H54 (cell line): ENCODE results near the gene ACAA1.
"Not testable (repeated sequence)": the region's sequence is repeated elsewhere in the genome, so short reads cannot be mapped to it uniquely, and the experiment has no call there.

Experiments used
- DNase-seq: peaks from one replicate; pipeline ENCODE4 v3.0.0; 2011; ENCODE audit warnings: low spot score, mixed read lengths; ENCODE audit not compliant: insufficient read length
- FAIRE-seq: peaks from 3 replicates; lab custom pipeline; 2011; peaks lifted over from hg19 to GRCh38; lab: Jason Lieb, UNC
- POLR2A ChIP-seq: IDR thresholded peaks from 2 replicates; pipeline ENCODE4 v1.6.1; 2011; ENCODE audit warnings: low read depth, mild to moderate bottlenecking, low read length

ACAA1 gene

DNA sequence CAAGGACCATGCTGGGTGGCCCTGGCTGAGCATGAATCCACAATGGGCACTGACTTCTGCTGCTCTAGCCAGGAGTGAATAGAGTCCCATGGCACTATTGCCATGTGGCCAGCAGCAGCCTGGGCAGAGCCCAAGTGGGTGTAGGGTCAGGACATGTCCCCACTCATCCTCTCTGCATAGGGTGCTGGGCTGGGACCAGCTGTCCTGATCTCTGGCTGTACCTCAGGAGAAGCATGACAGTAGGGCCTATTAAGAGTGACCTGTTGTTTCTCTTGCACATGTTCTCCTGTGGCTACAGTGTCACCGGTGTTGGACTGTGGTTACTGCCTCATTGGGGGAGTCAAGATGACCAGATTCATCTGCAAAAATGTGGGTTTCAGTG, 51.0 kb downstream of the ACAA1 start:
- FAIRE-seq (no peak), DNase-seq (no peak)
- TF ChIP-seq POLR2A: no peak

DNA sequence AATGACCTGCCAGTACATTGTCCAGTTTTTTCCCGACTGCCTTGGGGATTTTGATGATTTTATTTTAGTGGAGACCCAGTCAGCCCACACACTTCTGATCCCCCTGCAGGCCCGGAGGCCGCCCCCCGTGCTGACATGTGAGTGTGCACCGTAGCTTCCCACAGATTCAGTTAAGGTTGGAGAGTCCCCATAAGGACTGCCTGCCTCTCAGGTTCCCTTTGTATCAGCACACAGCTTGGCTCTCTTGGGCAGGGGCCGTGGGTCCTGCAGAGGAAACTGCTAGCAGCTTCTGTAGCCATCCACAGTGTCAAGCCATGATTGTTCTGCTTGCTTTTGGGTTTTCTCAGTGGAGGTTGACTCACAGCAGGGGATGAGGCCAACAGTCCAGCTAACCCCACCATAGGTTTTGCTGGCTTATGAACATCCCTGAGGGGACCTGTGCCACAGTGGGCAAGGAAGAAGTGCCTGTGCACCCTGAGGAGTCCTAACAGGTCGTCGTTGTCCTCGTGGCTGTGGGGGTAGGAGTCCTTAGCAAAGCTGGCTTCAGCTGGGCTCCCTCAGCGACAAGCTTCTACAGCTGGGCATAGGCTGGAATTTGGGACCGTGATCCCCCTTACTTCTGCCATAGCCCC, 51.5 kb downstream of the ACAA1 start:
- DNase-seq: no peak
- FAIRE-seq: no peak
- no peak for TF ChIP-seq POLR2A

GRCh38 chr3:38084334-38085310, 52.3 kb downstream of the ACAA1 start:
- no peak for TF ChIP-seq POLR2A
- DNase-seq (no peak), FAIRE-seq (no peak)

DNA sequence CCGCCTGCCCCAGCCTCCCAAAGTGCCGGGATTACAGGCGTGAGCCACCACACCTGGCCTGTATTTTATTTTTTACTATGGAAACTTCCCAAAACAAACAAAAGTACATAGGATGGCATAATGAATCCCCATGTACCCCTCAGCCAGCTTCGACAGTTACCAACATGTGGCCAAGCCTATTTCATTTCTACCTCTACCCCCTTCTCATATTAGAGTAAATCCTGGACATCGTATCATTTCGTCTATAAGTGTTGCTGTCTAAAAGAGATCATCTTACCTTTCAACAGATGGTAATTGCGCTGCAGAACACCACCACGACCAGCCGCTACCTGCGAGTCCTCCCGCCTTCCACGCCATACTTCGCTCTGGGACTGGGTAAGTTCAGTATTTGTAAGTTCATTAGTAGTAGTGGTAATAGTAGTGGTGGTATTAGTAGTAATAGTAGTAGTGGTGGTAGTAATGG, 53.0 kb downstream of the ACAA1 start:
- DNase-seq (no peak), FAIRE-seq (no peak)
- TF ChIP-seq POLR2A: no peak

DNA sequence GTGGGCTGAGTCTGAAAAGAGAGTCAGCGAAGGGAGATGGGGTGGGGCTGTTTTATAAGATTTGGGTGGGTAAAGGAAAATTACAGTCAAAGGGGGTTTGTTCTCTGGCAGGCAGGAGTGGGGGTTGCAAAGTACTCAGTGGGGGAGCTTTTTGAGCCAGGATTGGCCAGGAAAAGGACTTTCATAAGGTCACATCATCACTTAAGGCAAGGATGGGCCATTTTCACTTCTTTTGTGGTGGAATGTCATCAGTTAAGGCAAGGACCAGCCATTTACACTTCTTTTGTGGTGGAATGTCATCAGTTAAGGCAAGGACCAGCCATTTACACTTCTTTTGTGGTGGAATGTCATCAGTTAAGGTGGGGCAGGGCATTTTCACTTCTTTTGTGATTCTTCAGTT, 53.7 kb downstream of the ACAA1 start:
- not testable (repeated sequence) for DNase-seq, FAIRE-seq

DNA sequence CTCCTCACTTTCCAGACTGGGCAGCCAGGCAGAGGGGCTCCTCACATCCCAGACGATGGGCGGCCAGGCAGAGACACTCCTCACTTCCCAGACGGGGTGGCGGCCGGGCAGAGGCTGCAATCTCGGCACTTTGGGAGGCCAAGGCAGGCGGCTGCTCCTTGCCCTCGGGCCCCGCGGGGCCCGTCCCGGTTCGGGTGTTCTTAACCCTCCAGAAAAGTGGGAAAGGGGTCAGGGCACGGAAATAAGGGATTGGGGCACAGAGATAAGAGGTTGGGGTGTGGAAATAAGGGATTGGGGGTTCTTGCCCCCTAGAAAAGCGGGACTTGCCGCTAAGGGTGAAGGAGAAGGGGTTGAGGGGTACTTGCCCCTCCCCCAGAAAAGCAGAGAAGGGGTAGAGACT, 54.6 kb downstream of the ACAA1 start:
- FAIRE-seq, DNase-seq: not testable (repeated sequence)

DNA sequence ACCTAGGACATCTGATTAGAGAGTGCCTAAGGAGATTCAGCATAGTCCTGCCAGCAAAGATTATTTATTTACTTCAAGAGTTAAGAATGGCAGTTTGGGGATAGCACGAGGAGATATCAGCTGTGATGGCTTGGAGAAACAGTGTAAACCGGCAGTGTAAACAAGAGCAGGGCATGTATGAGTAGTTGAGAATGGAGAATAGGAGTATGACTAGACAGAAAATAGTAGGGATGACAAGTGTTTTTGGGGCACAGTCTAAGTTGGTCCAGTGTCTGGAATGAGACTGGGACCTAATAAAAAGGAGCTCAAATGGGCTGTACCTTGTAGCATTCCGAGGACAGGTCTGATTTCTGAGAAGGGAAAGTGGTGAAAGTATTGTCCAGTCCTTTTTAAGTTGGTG, 59.9 kb downstream of the ACAA1 start:
- FAIRE-seq, DNase-seq: not testable (repeated sequence)
